Measurements from ENCODE around the gene KRTAP10-2.
"Not testable (repeated sequence)": the region's sequence is repeated elsewhere in the genome, so short reads cannot be mapped to it uniquely, and the experiment has no call there.

KRTAP10-2 gene

DNA sequence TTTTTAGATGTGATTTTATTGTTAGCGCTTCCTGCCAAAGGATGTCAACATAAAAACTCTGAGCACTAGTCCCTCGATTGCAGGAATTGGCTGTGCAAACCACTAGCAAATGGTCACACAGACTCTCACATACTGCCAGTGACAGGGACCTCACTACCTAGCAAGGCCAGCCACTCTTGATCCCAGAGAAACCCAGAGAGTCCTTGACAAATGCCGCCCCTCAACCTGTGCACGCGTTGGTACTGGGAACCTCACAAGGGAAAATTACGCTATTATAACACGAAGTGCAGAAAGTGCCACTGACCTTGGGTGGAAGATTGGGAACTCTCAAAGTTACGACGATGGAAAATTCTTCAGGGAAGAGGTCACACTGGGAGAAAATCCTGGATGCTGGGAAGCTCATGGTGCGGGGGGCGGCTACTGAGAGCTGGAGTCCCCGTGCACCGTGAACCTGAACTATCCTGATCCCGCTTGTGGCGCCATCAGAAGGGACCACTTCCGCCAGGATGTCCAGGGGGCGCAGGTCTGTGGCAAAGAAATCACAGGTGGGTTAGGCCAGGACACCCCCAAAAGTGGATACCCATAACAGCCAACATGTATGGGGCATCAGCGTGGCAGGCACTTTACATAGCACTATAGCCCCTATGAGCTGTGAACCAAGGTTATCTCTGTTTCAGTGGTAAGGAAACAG lies 16.3 kb upstream of the KRTAP10-2 start:
- DNase-seq (ENCODE audit: low spot score): peak; percentile 14

DNA sequence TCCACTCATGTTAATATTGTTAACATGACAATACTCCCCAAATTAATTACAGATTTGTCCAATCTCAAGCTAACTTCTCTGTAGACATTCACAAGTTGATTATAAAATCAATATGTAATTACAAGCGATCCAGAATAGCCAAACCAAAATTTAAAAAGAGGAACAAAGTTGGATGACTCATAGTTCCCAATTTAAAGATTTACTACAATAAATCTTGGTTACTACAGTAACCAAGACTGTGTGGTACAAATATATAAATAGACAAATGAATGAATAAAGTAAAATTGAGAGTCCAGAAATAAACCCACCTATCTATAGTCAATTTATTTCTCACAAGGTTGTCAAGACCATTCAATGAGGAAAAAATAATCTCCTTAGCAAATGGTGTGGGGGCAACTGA lies 15.1 kb upstream of the KRTAP10-2 start:
- no peak for DNase-seq (ENCODE audit: low spot score)

DNA sequence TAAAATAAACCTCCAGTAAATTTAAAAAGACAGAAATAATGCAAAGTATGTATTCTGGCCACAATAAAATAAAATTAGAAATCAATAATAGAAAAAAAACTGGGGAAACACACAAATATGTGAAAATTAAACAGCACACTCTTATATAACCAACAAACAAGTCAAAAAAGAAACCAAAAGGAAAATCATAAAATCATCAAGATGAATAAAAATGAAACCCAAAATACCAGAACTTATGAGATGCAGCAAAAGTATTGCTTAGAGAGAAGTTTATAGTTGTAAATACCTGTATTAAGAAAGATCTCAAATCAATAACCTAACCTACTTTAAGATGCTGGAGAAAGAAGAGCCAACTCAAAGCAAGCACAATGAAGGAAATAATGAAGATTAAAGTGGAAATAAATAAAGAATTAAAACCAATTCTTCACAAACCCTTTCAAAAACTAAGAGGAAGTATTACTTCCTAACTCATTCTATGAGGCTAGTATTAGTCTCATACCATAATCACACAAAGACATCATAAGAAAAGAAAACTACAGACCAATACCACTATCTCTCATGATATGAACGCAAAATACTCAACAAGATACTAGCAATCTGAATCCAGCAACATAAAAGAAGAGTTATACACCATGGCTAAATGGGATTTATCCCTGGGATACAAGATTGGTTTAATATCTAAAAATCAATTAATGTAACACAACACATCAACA lies 13.7 kb upstream of the KRTAP10-2 start:
- no peak for DNase-seq (ENCODE audit: low spot score)

DNA sequence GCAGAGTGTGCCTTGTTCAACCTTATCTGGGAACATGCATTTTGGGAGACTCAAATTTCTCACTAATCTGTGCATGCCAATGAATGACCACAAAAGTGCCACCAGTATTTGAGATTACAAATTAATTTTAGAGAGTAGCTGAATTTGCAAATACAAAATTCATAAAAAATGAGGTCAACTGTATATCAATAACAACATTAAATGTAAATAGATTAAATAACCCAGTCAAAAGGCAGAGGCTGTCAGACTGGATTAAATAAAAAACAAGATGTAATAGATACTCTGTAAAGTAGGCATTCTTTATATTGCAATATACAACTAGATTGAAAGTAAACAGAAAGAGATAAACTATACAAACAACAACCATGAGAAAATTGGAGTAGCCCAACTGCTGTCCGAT lies 12.8 kb upstream of the KRTAP10-2 start:
- DNase-seq (ENCODE audit: low spot score): no peak

DNA sequence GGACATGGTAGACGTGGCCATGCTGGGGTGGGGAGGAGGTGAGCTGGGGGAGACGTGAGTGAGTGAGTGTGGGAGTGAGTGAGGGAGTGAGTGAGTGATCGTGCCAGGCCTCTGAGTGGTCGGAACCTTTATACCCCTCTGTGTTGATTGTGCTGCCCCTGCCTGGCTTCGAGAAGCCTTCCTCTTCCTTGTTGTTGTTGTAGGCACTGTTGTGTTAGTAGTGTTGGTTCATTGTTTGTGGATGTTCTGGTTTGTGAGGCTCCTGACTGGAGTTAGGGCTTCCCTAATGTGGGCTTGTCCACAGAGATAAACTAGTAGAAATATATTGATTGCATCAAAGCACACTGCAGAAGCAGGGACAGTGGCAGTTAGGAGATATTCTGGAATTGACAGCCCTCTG lies 7.4 kb upstream of the KRTAP10-2 start, which contains the start of gene KRTAP10-3:
KRTAP10-3 (minus strand) TSS at position 101 of the 400 bp plus-strand sequence; CDS start at position 21, 80 bp downstream.
- DNase-seq (ENCODE audit: low spot score): no peak

DNA sequence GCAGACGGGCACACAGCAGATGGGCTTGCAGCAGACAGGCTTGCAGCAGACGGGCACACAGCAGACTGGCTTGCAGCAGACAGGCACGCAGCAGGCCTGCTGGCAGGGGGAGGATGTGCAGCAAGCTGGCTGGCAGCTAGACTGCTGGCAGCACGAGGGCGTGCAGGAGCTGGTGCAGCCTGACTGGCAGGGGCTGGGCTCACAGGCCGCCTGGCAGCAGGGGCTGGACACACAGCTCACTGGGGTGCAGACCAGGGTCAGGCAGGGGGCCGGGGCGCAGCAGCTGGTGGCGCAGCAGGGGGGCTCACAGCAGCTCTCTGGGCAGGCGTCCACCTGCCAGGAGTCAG lies 7.0 kb upstream of the KRTAP10-2 start:
- DNase-seq (ENCODE audit: low spot score): not testable (repeated sequence)

DNA sequence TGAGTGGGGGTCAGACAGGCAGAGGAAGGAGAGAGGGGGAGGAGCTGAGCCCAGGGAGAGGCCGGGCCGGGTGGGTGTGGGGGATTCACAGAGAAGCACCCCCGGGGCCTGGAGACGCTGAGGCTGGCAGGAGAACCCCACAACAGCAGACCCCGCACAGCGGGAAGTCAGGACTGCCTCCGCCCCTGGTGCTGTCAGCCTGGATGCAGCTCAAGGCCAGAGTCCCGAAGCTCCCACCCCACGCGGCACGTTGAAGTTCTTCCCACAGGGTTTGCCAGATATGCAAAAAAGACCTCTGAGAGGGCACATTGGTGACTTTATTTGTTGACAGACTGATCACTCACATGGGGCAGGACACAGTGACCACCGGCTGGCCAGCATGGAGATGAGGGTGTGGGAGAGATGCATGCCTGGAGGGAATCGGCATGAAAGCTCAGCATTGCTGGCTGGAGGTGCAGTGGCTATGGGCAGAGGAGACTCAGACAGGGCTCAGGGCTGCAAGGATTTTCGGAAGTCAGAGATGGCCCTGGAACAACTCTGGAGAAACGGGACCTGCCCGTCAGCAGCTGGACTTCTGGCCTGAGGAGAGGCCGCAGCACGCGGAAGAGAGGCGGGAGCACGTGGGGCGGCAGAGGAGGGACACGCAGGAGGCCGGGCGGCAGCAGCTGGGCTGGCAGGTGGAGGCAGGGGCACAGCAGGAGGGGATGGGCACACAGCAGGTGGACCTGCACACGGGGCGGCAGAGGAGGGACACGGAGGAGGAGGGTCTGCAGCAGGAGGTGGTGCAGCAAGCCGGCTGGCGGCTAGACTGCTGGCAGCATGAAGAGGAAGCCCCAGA lies 6.4 kb upstream of the KRTAP10-2 start:
- DNase-seq (ENCODE audit: low spot score): peak; percentile 20

DNA sequence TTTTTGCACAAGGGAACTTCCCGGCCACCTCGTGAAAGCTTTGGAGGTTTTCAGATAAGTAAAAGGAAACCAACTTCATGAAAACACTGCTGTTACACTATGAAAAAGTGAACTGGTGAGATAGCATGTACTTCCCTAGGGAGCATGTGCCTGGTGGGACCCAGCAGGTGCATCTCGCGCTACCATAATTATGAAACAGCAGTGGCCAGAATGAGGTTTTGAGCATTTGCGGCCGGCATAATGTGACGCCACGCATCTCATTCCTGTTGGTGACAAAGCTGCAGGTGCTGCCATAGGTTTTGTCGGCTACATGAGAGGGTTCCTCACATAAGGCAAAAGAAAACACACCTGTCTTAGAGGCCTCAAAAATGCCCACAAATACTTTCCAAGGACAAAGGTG lies 5.6 kb upstream of the KRTAP10-2 start:
- no peak for DNase-seq (ENCODE audit: low spot score)

DNA sequence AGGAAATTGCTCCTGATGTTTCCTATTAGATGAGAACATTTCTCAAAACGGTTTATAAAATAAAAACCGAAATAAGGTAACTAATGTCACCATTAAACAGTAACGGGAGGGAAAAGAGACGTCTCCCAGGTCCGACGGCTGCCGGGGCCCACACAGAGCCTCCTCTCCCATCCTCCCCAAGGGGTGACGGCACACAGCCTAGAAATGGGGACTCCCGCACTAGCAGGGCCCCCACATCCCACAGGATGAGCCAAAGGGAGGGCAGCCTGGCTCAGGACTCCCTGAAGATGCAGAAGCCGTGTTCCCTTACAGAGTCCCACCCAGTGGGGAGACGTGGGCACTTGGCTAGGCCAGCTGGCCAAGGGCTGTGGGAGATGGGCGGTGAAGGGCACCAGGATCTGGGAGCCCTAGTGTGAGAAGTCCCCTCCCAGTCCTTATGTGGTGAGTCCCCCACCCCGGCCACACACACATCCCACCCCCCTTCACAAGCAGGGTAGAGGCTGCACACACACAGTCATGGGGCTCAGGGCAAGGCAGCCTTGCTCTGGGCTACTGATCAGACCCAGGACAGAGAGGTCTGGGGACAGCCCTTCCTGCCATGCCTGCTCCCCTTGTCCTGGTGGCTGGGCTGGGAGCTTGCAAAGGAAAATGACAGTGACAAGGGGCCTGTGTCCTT lies 4.0 kb upstream of the KRTAP10-2 start:
- peak; percentile 25 for DNase-seq (ENCODE audit: low spot score)

DNA sequence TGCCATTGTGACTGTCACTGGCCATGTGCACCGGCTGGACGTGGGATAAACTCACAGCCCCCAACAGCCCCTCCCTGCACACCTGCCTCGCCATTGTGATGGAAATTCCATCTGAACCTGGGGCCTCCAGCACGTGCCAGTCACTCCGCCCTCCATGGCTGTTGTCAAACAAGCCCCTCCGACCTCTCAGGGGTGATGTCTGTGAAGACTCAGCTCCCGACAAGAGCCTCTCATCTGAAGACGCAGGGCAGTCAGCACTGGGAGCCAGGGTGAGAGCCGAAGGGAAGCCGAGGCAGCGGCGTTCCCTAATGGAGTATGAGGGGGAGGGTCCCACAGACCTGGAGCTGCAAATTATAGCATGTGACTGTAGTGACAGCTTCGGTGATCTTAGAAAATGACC lies 1.4 kb upstream of the KRTAP10-2 start:
- DNase-seq (ENCODE audit: low spot score): peak; percentile 11

DNA sequence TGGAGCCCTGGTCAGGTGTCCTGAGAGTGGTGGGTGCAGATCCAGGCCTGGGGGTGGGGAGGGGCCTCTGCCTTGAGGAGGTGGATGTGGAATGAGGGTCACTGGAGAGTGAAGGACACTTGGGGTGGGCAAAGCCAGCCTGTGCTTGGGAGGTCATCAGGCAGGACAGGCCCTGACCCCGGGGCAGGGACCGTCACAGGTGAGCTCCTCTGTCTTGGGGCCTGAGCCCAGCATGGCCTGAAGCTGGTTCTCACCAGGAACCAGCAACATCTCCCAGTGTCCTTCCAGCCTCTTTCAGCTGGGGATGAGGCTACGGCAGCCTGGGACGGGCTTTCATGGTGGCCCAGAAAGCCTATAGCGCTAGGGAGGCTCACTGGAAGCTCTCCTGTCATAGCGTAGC lies 831 bp upstream of the KRTAP10-2 start:
- peak; percentile 11 for DNase-seq (ENCODE audit: low spot score)

DNA sequence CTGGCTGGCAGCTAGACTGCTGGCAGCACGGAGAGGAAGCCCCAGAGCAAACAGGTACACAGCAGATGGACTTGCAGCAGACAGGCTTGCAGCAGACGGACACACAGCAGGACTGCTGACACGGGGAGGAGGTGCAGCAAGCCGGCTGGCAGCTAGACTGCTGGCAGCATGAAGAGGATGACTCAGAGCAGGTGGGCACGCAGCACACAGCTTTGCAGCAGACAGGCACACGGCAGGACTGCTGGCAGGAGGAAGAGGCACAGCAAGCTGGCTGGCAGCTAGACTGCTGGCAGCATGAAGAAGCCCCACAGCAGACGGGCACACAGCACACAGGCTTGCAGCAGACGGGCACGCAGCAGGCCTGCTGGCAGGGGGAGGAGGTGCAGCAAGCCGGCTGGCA lies 498 bp downstream of the KRTAP10-2 start:
- peak; percentile 4 for DNase-seq (ENCODE audit: low spot score)

DNA sequence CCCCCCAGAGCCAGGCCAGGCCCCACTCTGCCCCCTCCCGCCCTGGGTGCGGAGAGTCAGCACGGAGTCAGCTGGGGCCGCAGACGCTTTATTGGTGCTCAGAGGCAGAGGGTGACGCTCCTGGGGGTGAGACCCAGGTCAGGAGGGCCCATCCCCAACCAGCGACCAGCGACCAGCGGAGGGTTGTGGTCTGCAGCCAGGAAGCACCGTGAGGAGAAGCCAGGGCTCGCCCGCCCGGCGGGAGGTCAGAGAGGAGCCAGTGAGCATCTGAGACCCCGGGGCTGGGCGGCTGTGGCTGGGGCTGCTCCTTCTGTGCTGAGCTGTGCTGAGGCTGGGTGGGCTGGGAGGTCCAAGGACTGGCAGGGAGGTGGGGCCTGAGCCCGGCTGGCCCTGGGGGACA lies 1.0 kb downstream of the KRTAP10-2 start:
- peak; percentile 24 for DNase-seq (ENCODE audit: low spot score)

DNA sequence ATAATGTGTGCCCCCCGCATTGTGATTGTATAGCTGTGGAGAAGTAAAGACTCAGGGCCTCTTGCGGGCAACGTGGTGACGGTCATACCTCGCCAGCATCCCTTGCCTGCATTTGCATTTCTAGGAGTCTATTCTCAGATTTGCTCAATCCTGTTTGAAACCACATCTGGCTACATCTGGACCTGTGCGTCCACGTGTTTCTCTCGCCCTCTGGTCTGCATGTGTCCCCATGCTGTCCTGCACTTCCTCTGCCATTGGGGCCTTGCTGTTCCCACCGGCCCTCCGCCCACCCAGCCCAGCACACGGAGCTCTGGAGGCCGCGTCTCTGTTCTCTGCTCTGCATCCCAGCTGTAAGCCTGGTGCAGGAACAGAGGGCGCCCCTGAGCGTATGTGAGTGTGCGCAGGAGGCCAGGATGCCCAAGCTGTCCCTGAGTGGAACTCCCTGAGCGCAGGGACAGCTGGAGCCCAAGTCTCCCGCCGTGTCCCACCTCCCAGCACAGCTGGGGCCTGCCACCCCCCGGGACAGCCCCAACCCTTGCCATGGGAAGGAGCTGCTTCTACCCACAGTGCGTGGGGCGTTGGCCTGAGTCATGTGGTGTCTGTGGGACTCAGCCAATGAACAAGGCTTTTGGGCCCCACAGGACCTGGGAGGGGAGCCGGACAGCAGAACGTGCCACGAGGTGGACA lies 1.6 kb downstream of the KRTAP10-2 start:
- peak; percentile 16 for DNase-seq (ENCODE audit: low spot score)

DNA sequence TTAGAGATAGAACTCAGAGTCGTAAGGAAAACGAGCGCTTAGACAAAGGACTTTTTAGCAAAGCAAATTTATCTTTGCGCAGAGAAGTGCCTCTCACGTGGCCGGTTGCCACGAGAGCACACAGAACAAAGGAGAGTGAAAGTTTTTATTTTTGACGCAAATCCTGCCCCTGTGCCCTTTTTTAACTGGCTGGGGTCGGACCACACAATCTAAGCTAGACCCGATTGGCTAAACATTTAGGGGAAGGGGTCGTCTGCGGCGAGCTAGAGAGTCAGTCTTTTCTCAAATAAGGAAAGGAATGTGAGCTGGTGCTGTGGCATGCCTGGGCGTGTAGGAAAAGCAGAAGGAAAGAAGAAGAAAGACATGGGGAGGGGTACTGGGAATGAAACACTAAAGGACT lies 2.4 kb downstream of the KRTAP10-2 start:
- no peak for DNase-seq (ENCODE audit: low spot score)

DNA sequence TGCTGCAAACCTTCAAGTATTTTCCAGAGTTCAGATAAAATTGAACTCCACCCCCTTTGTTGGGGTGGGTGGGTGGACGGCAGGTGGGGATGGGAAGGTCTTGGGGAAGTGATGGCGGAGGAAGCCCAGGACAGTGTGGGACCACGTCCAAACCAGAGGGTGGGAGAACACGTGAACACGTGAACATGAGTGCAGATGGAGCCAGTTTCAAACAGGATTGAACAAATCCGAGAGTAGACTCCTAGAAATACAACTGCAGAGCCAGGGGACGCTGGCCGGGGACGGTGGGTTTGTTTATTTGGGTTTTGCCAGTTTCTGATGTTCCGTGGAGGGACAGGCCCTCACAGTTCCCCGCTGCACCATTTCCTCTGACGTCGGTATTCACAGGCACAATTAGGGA lies 2.9 kb downstream of the KRTAP10-2 start:
- no peak for DNase-seq (ENCODE audit: low spot score)

DNA sequence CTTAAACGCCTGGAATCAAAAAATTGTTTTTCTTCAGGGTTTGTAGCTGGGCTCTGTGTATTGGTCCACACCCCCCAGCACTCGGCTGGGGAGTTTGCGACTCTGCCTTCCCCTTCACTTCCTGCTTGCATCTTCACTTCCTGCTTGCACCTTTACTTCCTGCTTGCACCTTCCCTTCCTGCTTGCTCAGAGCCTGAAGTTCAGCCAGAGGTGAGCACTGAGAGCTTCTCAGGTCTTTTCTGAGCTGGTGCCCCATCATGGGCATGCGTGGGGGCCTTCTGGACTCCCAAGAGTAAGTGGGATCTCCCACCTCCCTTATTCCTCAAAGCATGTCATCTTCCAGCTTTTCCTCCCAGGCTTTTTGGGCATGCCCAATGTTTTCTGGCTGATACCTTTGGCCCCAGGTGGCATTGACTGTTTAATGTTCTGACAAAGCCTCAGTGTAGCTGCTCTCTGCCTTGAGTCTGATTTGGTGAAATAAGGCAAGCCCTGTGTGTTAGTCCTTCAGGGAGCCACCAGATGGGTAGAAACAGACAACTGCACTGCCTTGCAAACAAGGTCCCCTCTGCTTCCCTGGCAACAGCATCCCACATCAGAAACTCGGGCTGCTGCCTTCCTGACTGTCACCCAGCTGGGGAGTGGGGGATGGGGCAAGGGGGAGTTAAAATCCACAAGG lies 3.5 kb downstream of the KRTAP10-2 start:
- DNase-seq (ENCODE audit: low spot score): no peak

DNA sequence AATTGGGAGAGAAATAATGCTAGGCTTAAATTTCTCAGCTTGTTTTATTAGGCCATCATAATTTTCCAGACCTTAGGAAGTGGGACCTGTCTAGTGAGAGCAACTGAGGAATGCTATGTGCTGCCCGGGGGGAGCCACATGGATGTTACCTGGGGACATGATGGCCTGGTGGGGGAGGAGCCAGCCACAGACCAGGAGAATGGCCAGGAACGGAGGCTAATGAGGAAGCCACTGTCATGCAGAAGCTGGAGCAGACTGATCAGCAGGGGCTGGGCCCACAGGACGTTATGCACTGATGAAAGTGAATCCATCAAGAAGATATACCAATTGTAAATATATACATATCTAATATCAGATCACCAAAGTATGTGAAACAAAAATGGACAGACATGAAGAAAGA lies 6.7 kb downstream of the KRTAP10-2 start:
- no peak for DNase-seq (ENCODE audit: low spot score)

DNA sequence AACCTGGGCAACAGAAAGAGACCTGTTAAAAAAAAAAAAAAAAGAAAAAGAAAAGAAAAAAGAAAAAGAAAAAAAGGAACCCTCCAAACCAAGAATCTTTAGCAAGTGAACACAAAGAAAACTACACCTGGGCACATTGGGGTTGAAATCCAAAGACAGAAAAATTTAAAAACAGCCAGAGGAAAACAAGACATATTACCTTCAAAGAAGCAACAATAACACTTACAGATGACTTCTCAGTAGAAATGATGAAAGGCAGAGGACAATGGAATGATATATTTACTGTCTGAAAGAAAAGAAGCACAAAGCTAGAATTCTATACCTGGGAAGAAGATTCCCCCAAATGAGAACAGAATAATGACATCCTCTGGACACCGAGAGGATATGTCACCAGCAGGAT lies 8.6 kb downstream of the KRTAP10-2 start:
- DNase-seq (ENCODE audit: low spot score): no peak

DNA sequence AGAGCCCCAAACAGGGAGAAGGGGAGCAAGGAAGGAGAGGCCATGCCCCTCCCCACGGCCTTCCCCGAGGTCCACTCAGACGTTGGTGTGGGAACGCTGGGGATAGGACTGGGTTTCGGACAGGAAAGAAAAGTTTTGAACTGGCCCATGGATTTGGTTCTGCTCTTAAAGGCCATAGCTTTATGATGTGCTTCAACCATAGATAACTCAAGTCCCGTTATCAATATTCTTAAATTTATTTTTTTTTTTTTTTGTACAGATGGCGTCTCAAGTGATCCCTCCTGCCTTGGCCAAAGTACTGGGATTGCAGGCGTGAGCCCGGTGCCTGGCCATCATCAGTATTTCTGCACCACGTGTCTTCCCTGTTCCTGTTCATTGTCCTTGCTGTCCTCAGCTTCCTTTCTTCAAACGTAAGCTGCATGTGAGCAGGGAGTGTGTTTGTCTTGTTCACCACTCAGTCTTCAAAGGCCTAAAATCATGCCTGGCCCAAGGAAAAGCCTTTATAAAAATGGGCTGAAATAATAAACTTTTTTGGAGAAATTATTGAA lies 10.5 kb downstream of the KRTAP10-2 start:
- DNase-seq (ENCODE audit: low spot score): no peak
